K562 (cell line): ENCODE results near the gene SEMA3F.

Experiments
- DPF2 ChIP-seq: fragments of 450-650 bp; IDR thresholded peaks from 2 replicates; pipeline ENCODE4 v1.6.1; 2016
- EP300 ChIP-seq: IDR thresholded peaks from 2 replicates; pipeline ENCODE4 v1.6.1; 2012; ENCODE audit warnings: low read length, improper control_type of control experiment
- ETV6 ChIP-seq, 3 experiments: fragments of 150-350 bp in 1 of 3; sonication (generic) in 1 of 3; formaldehyde crosslinking in 1 of 3; IDR thresholded peaks; 2 replicates each; pipeline versions ENCODE4 v1.6.1 to v1.8.0; 2014 to 2022; ENCODE audit warnings: borderline replicate concordance in 2 of 3, low read depth in 2 of 3, antibody characterized with exemption in 1 of 3, low read length in 1 of 3, mild to moderate bottlenecking in 1 of 3, missing genetic modification reagents in 1 of 3
- HDAC6 ChIP-seq: IDR thresholded peaks from 2 replicates; pipeline ENCODE4 v1.6.1; 2012; ENCODE audit warnings: low read depth, mild to moderate bottlenecking, control low read depth, inconsistent platforms, low read length, moderate library complexity
- JUND ChIP-seq, 2 experiments: IDR thresholded peaks; 2 replicates in 1 of 2; 3 replicates in 1 of 2; pipeline ENCODE4 v1.6.1; 2011; ENCODE audit warnings: borderline replicate concordance in 2 of 2, low read depth in 2 of 2, low read length in 2 of 2, improper control_type of control experiment in 1 of 2, missing biosample characterization in 1 of 2, missing genetic modification characterization in 1 of 2, missing genetic modification reagents in 1 of 2
- KDM1A ChIP-seq, 2 experiments: fragments of 450-650 bp; IDR thresholded peaks; 2 replicates each; pipeline ENCODE4 v1.6.1; 2016; ENCODE audit warnings: mild to moderate bottlenecking in 2 of 2
- MCM3 ChIP-seq: fragments of 450-650 bp; IDR thresholded peaks from 2 replicates; pipeline ENCODE4 v1.6.1; 2016
- RAD51 ChIP-seq: fragments of 450-650 bp; IDR thresholded peaks from 2 replicates; pipeline ENCODE4 v1.7.1; 2016; ENCODE audit warnings: low read depth, mild to moderate bottlenecking, borderline replicate concordance
- RBM39 ChIP-seq: fragments of 200-400 bp; formaldehyde crosslinking; optimal IDR thresholded peaks from 2 replicates; pipeline ENCODE3; 2018; ENCODE audit warnings: low read depth, low read length
- ZNF780A ChIP-seq: fragments of 250-450 bp; sonication (Bioruptor Pico); IDR thresholded peaks from 2 replicates; pipeline ENCODE4 v1.5.0; 2021; ENCODE audit warnings: mild to moderate bottlenecking
- TF ChIP-seq, protein P1 (sequence below): fragments of 450-650 bp; IDR thresholded peaks from 2 replicates; pipeline ENCODE4 v1.6.1; 2018; ENCODE audit not compliant: partially characterized antibody
- TF ChIP-seq, protein P2 (sequence below), 3 experiments: IDR thresholded peaks in 2 of 3; conservative IDR thresholded peaks in 1 of 3; 2 replicates each; pipeline ENCODE4 v1.5.1; 2011 to 2012; ENCODE audit warnings: low read length in 3 of 3, mild to moderate bottlenecking in 3 of 3, control low read depth in 2 of 3, improper control_type of control experiment in 1 of 3, inconsistent platforms in 1 of 3, low read depth in 1 of 3, mixed read lengths in 1 of 3, moderate library complexity in 1 of 3; ENCODE audit not compliant: insufficient read depth in 2 of 3
- TF ChIP-seq, protein P3 (sequence below), 2 experiments: fragments of 450-650 bp; IDR thresholded peaks; 2 replicates each; pipeline ENCODE4 v1.6.1; 2016

DNA sequence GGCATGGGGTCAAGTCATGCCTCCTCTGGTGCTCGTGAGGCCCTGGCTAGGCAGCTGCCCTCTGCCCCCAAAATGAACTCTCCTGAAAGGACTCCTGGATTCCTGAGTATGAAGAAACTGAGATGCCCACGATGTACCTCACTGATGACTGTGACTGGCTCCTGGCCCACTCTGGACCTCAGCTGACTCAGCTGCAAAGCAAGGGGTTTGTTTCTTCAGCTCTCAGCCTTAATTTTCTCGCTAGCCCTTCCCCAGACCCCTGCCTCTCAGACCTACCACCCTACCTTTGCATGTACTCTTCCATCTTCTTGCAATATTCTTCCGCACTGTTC lies 75.6 kb downstream of the SEMA3F start:
- no peak for TF ChIP-seq ZNF780A
- no peak for TF ChIP-seq DPF2
- TF ChIP-seq, protein P1, sequence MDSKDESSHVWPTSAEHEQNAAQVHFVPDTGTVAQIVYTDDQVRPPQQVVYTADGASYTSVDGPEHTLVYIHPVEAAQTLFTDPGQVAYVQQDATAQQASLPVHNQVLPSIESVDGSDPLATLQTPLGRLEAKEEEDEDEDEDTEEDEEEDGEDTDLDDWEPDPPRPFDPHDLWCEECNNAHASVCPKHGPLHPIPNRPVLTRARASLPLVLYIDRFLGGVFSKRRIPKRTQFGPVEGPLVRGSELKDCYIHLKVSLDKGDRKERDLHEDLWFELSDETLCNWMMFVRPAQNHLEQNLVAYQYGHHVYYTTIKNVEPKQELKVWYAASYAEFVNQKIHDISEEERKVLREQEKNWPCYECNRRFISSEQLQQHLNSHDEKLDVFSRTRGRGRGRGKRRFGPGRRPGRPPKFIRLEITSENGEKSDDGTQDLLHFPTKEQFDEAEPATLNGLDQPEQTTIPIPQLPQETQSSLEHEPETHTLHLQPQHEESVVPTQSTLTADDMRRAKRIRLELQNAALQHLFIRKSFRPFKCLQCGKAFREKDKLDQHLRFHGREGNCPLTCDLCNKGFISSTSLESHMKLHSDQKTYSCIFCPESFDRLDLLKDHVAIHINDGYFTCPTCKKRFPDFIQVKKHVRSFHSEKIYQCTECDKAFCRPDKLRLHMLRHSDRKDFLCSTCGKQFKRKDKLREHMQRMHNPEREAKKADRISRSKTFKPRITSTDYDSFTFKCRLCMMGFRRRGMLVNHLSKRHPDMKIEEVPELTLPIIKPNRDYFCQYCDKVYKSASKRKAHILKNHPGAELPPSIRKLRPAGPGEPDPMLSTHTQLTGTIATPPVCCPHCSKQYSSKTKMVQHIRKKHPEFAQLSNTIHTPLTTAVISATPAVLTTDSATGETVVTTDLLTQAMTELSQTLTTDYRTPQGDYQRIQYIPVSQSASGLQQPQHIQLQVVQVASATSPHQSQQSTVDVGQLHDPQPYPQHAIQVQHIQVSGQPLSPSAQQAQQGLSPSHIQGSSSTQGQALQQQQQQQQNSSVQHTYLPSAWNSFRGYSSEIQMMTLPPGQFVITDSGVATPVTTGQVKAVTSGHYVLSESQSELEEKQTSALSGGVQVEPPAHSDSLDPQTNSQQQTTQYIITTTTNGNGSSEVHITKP, result no peak
- TF ChIP-seq HDAC6, result no peak
- TF ChIP-seq RAD51, result no peak
- TF ChIP-seq, protein P2, sequence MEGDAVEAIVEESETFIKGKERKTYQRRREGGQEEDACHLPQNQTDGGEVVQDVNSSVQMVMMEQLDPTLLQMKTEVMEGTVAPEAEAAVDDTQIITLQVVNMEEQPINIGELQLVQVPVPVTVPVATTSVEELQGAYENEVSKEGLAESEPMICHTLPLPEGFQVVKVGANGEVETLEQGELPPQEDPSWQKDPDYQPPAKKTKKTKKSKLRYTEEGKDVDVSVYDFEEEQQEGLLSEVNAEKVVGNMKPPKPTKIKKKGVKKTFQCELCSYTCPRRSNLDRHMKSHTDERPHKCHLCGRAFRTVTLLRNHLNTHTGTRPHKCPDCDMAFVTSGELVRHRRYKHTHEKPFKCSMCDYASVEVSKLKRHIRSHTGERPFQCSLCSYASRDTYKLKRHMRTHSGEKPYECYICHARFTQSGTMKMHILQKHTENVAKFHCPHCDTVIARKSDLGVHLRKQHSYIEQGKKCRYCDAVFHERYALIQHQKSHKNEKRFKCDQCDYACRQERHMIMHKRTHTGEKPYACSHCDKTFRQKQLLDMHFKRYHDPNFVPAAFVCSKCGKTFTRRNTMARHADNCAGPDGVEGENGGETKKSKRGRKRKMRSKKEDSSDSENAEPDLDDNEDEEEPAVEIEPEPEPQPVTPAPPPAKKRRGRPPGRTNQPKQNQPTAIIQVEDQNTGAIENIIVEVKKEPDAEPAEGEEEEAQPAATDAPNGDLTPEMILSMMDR (IDR thresholded peaks at IDR 0.05 in 2 of 3, conservative IDR thresholded peaks at IDR 0.05 in 1 of 3; ENCODE audit: insufficient read depth in 2 of 3, low read depth in 1 of 3, low read length in 3 of 3), result no peak
- no peak for TF ChIP-seq ETV6 (IDR thresholded peaks at IDR 0.05; ENCODE audit: borderline replicate concordance in 1 of 2, low read depth in 2 of 2, low read length in 1 of 2)
- TF ChIP-seq ETV6 (CRISPR knock-in tag; IDR thresholded peaks at IDR 0.05; ENCODE audit: borderline replicate concordance), result no peak
- TF ChIP-seq KDM1A (IDR thresholded peaks at IDR 0.05), result no peak
- no peak for TF ChIP-seq RBM39
- TF ChIP-seq JUND (IDR thresholded peaks at IDR 0.05; ENCODE audit: borderline replicate concordance, low read depth, low read length), result no peak
- no peak for TF ChIP-seq JUND (tag; IDR thresholded peaks at IDR 0.05; ENCODE audit: borderline replicate concordance, low read depth, low read length)
- TF ChIP-seq MCM3, result no peak
- TF ChIP-seq, protein P3, sequence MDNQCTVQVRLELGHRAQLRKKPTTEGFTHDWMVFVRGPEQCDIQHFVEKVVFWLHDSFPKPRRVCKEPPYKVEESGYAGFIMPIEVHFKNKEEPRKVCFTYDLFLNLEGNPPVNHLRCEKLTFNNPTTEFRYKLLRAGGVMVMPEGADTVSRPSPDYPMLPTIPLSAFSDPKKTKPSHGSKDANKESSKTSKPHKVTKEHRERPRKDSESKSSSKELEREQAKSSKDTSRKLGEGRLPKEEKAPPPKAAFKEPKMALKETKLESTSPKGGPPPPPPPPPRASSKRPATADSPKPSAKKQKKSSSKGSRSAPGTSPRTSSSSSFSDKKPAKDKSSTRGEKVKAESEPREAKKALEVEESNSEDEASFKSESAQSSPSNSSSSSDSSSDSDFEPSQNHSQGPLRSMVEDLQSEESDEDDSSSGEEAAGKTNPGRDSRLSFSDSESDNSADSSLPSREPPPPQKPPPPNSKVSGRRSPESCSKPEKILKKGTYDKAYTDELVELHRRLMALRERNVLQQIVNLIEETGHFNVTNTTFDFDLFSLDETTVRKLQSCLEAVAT (IDR thresholded peaks at IDR 0.05), result no peak
- TF ChIP-seq EP300, result no peak
